Esophagus squamous epithelium (tissue), 5 donors: ENCODE results near the gene IST1. TPM values are rescaled to one million over a fixed set of nuclear protein-coding genes. Genes with fewer than 3 reads are reported as not detected.

Source experiments
- DNase-seq: peaks from one replicate; lab custom pipeline; 2025; lab: John Stamatoyannopoulos, UW
- H3K27ac ChIP-seq, 4 donors: fragments of 200-600 bp; sonication (generic); one replicate each; pipeline ENCODE4 v1.5.1; 2016 to 2019; ENCODE audit warnings: mild to moderate bottlenecking in 1 of 4
- H3K27me3 ChIP-seq, 4 donors: fragments of 200-600 bp; sonication (generic); 1 replicate in 3 of 4; 2 replicates in 1 of 4; pipeline versions ENCODE4 v1.5.1 to v1.6.0; 2017 to 2021; ENCODE audit warnings: antibody characterized with exemption in 1 of 4
- H3K36me3 ChIP-seq, 3 donors: fragments of 200-600 bp; sonication (generic); one replicate each; pipeline ENCODE4 v1.5.1; 2016 to 2019
- H3K4me1 ChIP-seq, 3 donors: fragments of 200-600 bp; sonication (generic); one replicate each; pipeline ENCODE4 v1.5.1; 2017 to 2019
- H3K4me3 ChIP-seq, 4 donors: fragments of 200-600 bp; sonication (generic); 1 replicate in 3 of 4; 2 replicates in 1 of 4; pipeline ENCODE4 v1.5.1; 2016 to 2019; ENCODE audit warnings: mild to moderate bottlenecking in 2 of 4, moderate library complexity in 1 of 4
- H3K9me3 ChIP-seq, 3 donors: fragments of 200-600 bp; sonication (generic); one replicate each; pipeline ENCODE4 v1.5.1; 2016 to 2019
- CTCF ChIP-seq, 6 experiments: fragments of 450-650 bp in 4 of 6; fragments of 200-600 bp in 2 of 6; sonication (generic) in 2 of 6; IDR thresholded peaks; one replicate each; pipeline ENCODE4 v1.5.1; 2016 to 2019; ENCODE audit warnings: antibody characterized with exemption in 6 of 6, mild to moderate bottlenecking in 4 of 6, moderate library complexity in 4 of 6
- POLR2A ChIP-seq, 4 donors: fragments of 450-650 bp; IDR thresholded peaks; one replicate each; pipeline ENCODE4 v1.6.1; 2017; ENCODE audit warnings: antibody characterized with exemption in 4 of 4, mild to moderate bottlenecking in 4 of 4, moderate library complexity in 3 of 4
- WGBS, 2 donors: methylation state at CpG; one replicate each; pipeline ENCODE4 v1.1.5; 2018; 5-methylcytosine and 5-hydroxymethylcytosine counted together
- intact Hi-C: fragments of 100-400 bp; cut with DNase I; formaldehyde crosslinking; loops from one replicate; pipeline ENCODE4 v1.15.0; 2022
- total RNA-seq, 4 donors: library from RNA; depleted of rRNA; stranded (reverse); fragments of >200 nt; gene quantifications; one replicate each; pipeline ENCODE4 v1.1.0, GENCODE V29; 2016
- donor health status: DM: yes; HTN: yes; CAD: no.

Gene IST1
- total RNA-seq, 4 donors from 2014 or later: 115 to 172 (median 153) TPM

GRCh38 chr16:71912534-71913275, 17.4 kb downstream of the IST1 start:
- intact Hi-C loops: no loop called here
- H3K9me3 ChIP-seq: no peaks in the 10 kb centered on the region
- peaks cover 0 to 32% (median 13%) of the 10 kb centered on the region in 3 donors for H3K36me3 ChIP-seq
- no peak for TF ChIP-seq POLR2A (IDR thresholded peaks at IDR 0.05)
- no peak for TF ChIP-seq CTCF (IDR thresholded peaks at IDR 0.05)
- WGBS, 2 donors: 76 to 80% methylated on average over 6 of the region's 6 CpGs
- H3K27ac ChIP-seq: no peak overlapping the region
- H3K27me3 ChIP-seq: no peaks in the 10 kb centered on the region
- H3K4me3 ChIP-seq: no peak overlapping the region
- DNase-seq: no peak
- H3K4me1 ChIP-seq: peaks cover 0 to 77% (median 34%) of the 10 kb centered on the region in 3 donors

- TF ChIP-seq POLR2A (IDR thresholded peaks at IDR 0.05) (no peak), CTCF (IDR thresholded peaks at IDR 0.05) (no peak)
- Histone ChIP-seq H3K27ac (no peak overlapping the region), H3K4me1 (peaks cover 0 to 73% (median 21%) of the 10 kb centered on the region in 3 donors), H3K4me3 (no peak overlapping the region), H3K27me3 (no peaks in the 10 kb centered on the region), H3K36me3 (peaks cover 3 to 47% (median 20%) of the 10 kb centered on the region in 3 donors), H3K9me3 (peaks cover 0 to 11% (median 0%) of the 10 kb centered on the region in 3 donors)
- DNase-seq: no peak
- intact Hi-C loops: no loop called here
- WGBS, 2 donors: 57 to 70% methylated on average over 2 of the region's 2 CpGs
These were observed 19.5 kb downstream of the IST1 start for GRCh38 chr16:71914802-71915201.

- 90 to 94% methylated on average over 2 of the region's 2 CpGs for WGBS, 2 donors
- H3K9me3 ChIP-seq: peaks cover 0 to 12% (median 0%) of the 10 kb centered on the region in 3 donors
- intact Hi-C loops: no loop called here
These were observed 20.0 kb downstream of the IST1 start for GRCh38 chr16:71915350-71915749.

GRCh38 chr16:71916397-71916920, 21.1 kb downstream of the IST1 start:
- DNase-seq: no peak
- Histone ChIP-seq H3K27me3 (no peaks in the 10 kb centered on the region), H3K4me3 (no peak overlapping the region), H3K4me1 (peaks cover 0 to 56% (median 17%) of the 10 kb centered on the region in 3 donors), H3K27ac (no peak overlapping the region), H3K9me3 (peaks cover 0 to 12% (median 0%) of the 10 kb centered on the region in 3 donors), H3K36me3 (peaks cover 16 to 64% (median 28%) of the 10 kb centered on the region in 3 donors)
- intact Hi-C loops: no loop called here
- whole genome bisulfite sequencing, 2 donors: 87 to 88% methylated on average over 11 of the region's 11 CpGs
- no peak for TF ChIP-seq CTCF (IDR thresholded peaks at IDR 0.05)

More at GRCh38 chr16:71915350-71915749, 20.0 kb downstream of the IST1 start:
- Histone ChIP-seq H3K4me3 (no peak overlapping the region), H3K4me1 (peaks cover 0 to 67% (median 18%) of the 10 kb centered on the region in 3 donors), H3K27ac (no peak overlapping the region), H3K36me3 (peaks cover 7 to 53% (median 20%) of the 10 kb centered on the region in 3 donors), H3K27me3 (no peaks in the 10 kb centered on the region)
- no peak for DNase-seq
- TF ChIP-seq POLR2A (IDR thresholded peaks at IDR 0.05): no peak
- TF ChIP-seq CTCF (IDR thresholded peaks at IDR 0.05): no peak

- 60 to 63% methylated on average over 6 of the region's 6 CpGs for WGBS, 2 donors
- Histone ChIP-seq H3K4me1 (peaks cover 0 to 56% (median 17%) of the 10 kb centered on the region in 3 donors), H3K9me3 (peaks cover 0 to 12% (median 0%) of the 10 kb centered on the region in 3 donors), H3K27ac (no peak overlapping the region), H3K4me3 (no peak overlapping the region), H3K36me3 (peaks cover 29 to 78% (median 41%) of the 10 kb centered on the region in 3 donors), H3K27me3 (no peaks in the 10 kb centered on the region)
- intact Hi-C loops: no loop called here
- no peak for DNase-seq
- no peak for TF ChIP-seq CTCF (IDR thresholded peaks at IDR 0.05)
- TF ChIP-seq POLR2A (IDR thresholded peaks at IDR 0.05): no peak
These were observed 22.6 kb downstream of the IST1 start for GRCh38 chr16:71917900-71918299.
